ENCODE data around the gene KCNG2. TPM values are rescaled to one million over a fixed set of nuclear protein-coding genes. Genes with fewer than 3 reads are reported as not detected.

Gene KCNG2
- total and polyA plus RNA-seq, 2 donors (not counting 1 experiment from before 2014, with no cell fraction given) = not detected

DNA sequence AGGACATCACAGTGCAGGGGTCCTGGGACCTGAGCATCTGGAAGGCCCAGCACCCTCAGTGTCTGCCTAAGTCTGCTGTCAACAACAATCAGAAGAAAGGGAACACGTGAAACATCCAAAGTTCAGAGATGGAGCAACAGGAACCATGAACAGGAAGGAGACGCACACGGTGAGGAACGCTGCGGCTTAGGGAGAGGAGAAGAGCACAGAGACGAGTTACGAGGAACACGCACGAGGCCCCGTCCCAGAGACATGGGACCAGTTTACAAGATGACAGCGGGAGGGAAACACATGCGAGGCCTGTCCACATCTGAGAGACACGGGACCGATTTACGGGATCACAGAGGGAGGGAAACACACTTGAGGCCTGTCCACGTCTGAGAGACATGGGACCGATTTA is 2.9 kb upstream of the KCNG2 start:
- intact Hi-C loops (cut with micrococcal nuclease) = loop anchor here (5.0 to 10.0 kb wide), 3 partner anchors 167 to 352 kb away; partner anchors contain the start of genes HSBP1L1 and RBFA
- H3K4me1 Mint-ChIP-seq = peaks cover 44% of the 10 kb centered on the region
- H3K4me3 Mint-ChIP-seq = no peak overlapping the region
- peaks cover 58% of the 10 kb centered on the region for H3K27me3 Mint-ChIP-seq
- no peak overlapping the region for H3K27ac ChIP-seq (ENCODE audit: low read length in 2 of 2)
- DNase-seq = no peak
- H3K4me2 ChIP-seq (replicated peaks; ENCODE audit: low read depth, low read length, poor library complexity, severe bottlenecking) = no peak overlapping the region
- peaks cover 0 to 58% (median 24%) of the 10 kb centered on the region in 4 experiments for H3K27me3 ChIP-seq (replicated peaks in 1 of 4; ENCODE audit: control extremely low read depth in 1 of 4, control insufficient read depth in 3 of 4, insufficient read depth in 4 of 4, low read length in 3 of 4)
- no peak overlapping the region for H3K9ac ChIP-seq (ENCODE audit: low read length)
- H2AFZ ChIP-seq (ENCODE audit: insufficient read depth, low read depth, low read length, poor library complexity, severe bottlenecking) = no peak overlapping the region
- H3K9me3 Mint-ChIP-seq (ENCODE audit: insufficient read depth) = no peaks in the 10 kb centered on the region
- no peaks in the 10 kb centered on the region for H3K79me2 ChIP-seq (ENCODE audit: control insufficient read depth, insufficient read depth, low read length)
- H3K9me3 ChIP-seq (ENCODE audit: control extremely low read depth in 1 of 3, control insufficient read depth in 2 of 3, insufficient read depth in 1 of 3, low read length in 2 of 3) = peaks cover 0 to 20% (median 0%) of the 10 kb centered on the region in 3 donors
- POLR2A ChIA-PET = no interaction called here
- WGBS (ENCODE audit: insufficient coverage) = 89% methylated on average over 17 of the region's 17 CpGs
- H3K4me1 ChIP-seq (ENCODE audit: control insufficient read depth in 2 of 2, insufficient read depth in 2 of 2, low read length in 2 of 2) = peaks cover 47 to 53% of the 10 kb centered on the region in 2 donors
- CTCF ChIA-PET = no interaction called here
- no peaks in the 10 kb centered on the region for H3K36me3 ChIP-seq (replicated peaks in 1 of 2; ENCODE audit: control extremely low read depth in 1 of 2, control insufficient read depth in 1 of 2, extremely low read depth in 1 of 2, insufficient read depth in 2 of 2, low read length in 1 of 2)
- TF ChIP-seq, protein P1, sequence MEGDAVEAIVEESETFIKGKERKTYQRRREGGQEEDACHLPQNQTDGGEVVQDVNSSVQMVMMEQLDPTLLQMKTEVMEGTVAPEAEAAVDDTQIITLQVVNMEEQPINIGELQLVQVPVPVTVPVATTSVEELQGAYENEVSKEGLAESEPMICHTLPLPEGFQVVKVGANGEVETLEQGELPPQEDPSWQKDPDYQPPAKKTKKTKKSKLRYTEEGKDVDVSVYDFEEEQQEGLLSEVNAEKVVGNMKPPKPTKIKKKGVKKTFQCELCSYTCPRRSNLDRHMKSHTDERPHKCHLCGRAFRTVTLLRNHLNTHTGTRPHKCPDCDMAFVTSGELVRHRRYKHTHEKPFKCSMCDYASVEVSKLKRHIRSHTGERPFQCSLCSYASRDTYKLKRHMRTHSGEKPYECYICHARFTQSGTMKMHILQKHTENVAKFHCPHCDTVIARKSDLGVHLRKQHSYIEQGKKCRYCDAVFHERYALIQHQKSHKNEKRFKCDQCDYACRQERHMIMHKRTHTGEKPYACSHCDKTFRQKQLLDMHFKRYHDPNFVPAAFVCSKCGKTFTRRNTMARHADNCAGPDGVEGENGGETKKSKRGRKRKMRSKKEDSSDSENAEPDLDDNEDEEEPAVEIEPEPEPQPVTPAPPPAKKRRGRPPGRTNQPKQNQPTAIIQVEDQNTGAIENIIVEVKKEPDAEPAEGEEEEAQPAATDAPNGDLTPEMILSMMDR (IDR thresholded peaks at IDR 0.05) = no peak
- no peak for TF ChIP-seq EZH2 (IDR thresholded peaks at IDR 0.05; ENCODE audit: borderline replicate concordance, insufficient read depth, low read depth, low read length, poor library complexity, severe bottlenecking)
- H4K20me1 ChIP-seq (ENCODE audit: control insufficient read depth, insufficient read depth, low read length, poor library complexity, severe bottlenecking) = peaks cover 4% of the 10 kb centered on the region
- H3K4me3 ChIP-seq (ENCODE audit: control extremely low read depth in 1 of 5, extremely low read depth in 1 of 5, insufficient read depth in 1 of 5, low read depth in 2 of 5, low read length in 4 of 5) = no peak overlapping the region
- ATAC-seq (ENCODE audit: low read depth) = no peak
- no peak overlapping the region for H3K27ac Mint-ChIP-seq

DNA sequence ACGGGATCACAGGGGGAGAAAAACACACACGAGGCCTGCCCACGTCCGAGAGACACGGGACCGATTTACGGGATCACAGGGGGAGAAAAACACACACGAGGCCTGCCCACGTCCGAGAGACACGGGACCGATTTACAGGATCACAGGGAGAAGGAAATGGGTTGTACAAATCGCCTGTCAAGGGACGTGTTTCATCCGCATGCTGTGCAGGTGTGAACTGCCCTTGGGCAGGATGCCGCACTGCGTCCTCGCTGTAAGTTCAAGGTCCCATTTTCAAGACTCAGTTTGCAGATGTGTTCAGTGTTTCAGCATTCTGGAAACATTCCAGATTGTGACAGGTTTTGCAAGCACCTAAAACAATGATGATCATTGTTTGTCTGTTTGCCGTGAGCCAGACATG is 2.3 kb upstream of the KCNG2 start:
- TF ChIP-seq EZH2 (IDR thresholded peaks at IDR 0.05; ENCODE audit: borderline replicate concordance, insufficient read depth, low read depth, low read length, poor library complexity, severe bottlenecking) = no peak
- TF ChIP-seq, protein P1 (IDR thresholded peaks at IDR 0.05) = no peak
- Histone ChIP-seq H3K4me2 (replicated peaks; ENCODE audit: low read depth, low read length, poor library complexity, severe bottlenecking) (no peak overlapping the region), H3K9ac (ENCODE audit: low read length) (no peak overlapping the region), H2AFZ (ENCODE audit: insufficient read depth, low read depth, low read length, poor library complexity, severe bottlenecking) (no peak overlapping the region), H3K79me2 (ENCODE audit: control insufficient read depth, insufficient read depth, low read length) (no peaks in the 10 kb centered on the region), H3K4me3 (ENCODE audit: control extremely low read depth in 1 of 5, extremely low read depth in 1 of 5, insufficient read depth in 1 of 5, low read depth in 2 of 5, low read length in 4 of 5) (no peak overlapping the region), H3K4me1 (ENCODE audit: control insufficient read depth in 2 of 2, insufficient read depth in 2 of 2, low read length in 2 of 2) (peaks cover 51% of the 10 kb centered on the region in 2 donors), H3K27me3 (replicated peaks in 1 of 4; ENCODE audit: control extremely low read depth in 1 of 4, control insufficient read depth in 3 of 4, insufficient read depth in 4 of 4, low read length in 3 of 4) (peaks cover 0 to 55% (median 24%) of the 10 kb centered on the region in 4 experiments), H3K36me3 (replicated peaks in 1 of 2; ENCODE audit: control extremely low read depth in 1 of 2, control insufficient read depth in 1 of 2, extremely low read depth in 1 of 2, insufficient read depth in 2 of 2, low read length in 1 of 2) (no peaks in the 10 kb centered on the region), H3K9me3 (ENCODE audit: control extremely low read depth in 1 of 3, control insufficient read depth in 2 of 3, insufficient read depth in 1 of 3, low read length in 2 of 3) (peaks cover 0 to 20% (median 0%) of the 10 kb centered on the region in 3 donors), H4K20me1 (ENCODE audit: control insufficient read depth, insufficient read depth, low read length, poor library complexity, severe bottlenecking) (peaks cover 4% of the 10 kb centered on the region), H3K27ac (ENCODE audit: low read length in 2 of 2) (no peak overlapping the region)
- intact Hi-C loops (cut with micrococcal nuclease) = loop anchor here (5.0 to 10.0 kb wide), 3 partner anchors 167 to 352 kb away; partner anchors contain the start of genes HSBP1L1 and RBFA
- Mint-ChIP-seq H3K9me3 (ENCODE audit: insufficient read depth) (no peaks in the 10 kb centered on the region), H3K27me3 (peaks cover 57% of the 10 kb centered on the region), H3K27ac (no peak overlapping the region), H3K4me1 (peaks cover 45% of the 10 kb centered on the region), H3K4me3 (no peak overlapping the region)
- ATAC-seq (ENCODE audit: low read depth) (no peak), DNase-seq (no peak)
- WGBS (ENCODE audit: insufficient coverage) = 96% methylated on average over 19 of the region's 19 CpGs
- ChIA-PET POLR2A (no interaction called here), CTCF (no interaction called here)
